Endometrial microvascular endothelial cells (primary cell): ENCODE measurements around the gene GGCX. TPM values are rescaled to one million over a fixed set of nuclear protein-coding genes. Genes with fewer than 3 reads are reported as not detected.

ENCODE experiments used
- in situ Hi-C: cut with HindIII; loops from 2 replicates; pipeline ENCODE4 v1.10.0; 2017; ENCODE audit warnings: low sequenced_read_pairs, low pct_unique_long_range_greater_than_20kb; ENCODE audit errors: inconsistent ontology term
- total RNA-seq: library from RNA; depleted of rRNA; stranded (reverse); fragments of >200 nt; gene quantifications from one replicate; pipeline ENCODE4 v1.2.3, GENCODE V29; 2015; ENCODE audit errors: inconsistent ontology term

The GGCX gene
- total RNA-seq, 1 donor from 2014 or later, result 77.5 TPM

DNA sequence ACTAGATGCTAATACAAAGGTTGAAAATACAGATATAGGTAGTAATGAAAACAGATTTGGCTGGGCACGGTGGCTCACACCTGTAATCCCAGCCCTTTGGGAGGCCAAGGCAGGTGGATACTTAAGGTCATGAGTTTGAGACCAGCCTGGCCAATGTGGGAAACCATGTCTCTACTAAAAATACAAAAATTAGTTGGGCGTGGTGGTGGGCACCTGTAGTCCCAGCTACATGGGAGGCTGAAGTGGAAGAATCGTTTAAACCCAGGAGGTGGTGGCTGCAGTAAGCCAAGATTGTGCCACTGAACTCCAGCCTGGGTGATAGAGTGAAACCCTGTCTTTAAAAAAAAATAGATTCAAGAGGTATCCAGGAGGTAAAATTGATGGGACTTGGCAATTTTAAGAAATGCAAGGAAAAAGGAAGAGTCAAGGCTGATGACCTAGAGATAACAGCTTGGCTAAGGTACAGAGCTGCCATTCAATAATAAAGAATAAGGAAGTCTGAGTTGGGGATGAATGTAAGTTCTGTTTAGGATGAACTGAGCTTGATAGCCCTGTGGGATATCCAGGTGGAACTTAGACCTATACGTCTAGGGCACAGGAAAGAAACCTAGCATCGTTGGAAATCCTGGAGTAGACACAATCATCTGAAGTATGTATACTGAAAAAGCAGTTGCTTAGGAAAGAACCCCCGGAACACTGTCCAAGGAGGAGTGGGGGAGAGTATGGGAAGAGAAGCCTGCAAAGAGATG is 13.3 kb downstream of the GGCX start:
- in situ Hi-C loops, result loop anchor here (25.0 kb wide), 1 partner anchor 136 kb away; the partner anchor contains the start of genes CAPG and SH2D6

DNA sequence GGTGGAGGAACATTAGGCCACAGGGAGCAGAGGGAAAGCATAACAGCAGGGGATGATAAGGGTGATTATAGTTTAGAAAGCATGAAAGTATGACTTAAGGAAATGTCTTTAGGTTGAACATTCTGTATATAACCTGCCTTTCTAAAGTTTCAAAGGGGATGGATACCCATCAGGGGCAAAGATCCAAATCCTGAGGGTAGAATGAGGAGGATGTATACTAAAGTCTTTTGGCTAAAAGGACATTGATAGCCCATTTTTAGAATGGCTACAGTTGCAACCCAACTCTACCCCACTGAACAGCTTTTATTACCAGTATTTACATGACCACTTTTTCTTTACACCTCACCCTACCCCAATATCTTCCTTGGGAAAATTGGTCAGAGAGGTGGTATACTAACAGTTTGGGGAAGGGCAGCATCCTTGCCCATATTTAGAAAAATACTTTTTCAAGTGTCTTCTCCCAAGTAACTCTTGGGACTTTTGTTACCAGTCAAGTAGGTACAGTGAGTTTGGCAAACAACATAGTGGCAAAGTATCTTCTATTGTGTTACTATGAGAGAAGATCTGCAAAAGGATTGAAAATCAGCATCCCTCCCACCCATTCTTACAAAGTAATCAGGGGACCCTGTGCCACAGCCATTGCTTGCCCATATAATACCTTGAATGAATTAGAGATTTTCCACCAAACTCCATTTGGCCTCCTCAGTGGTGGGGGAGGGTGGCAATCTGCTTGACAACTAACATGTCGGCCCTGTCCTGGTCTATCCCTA is 14.0 kb downstream of the GGCX start:
- in situ Hi-C loops, result loop anchor here (25.0 kb wide), 1 partner anchor 135 kb away; the partner anchor contains the start of genes CAPG and SH2D6

DNA sequence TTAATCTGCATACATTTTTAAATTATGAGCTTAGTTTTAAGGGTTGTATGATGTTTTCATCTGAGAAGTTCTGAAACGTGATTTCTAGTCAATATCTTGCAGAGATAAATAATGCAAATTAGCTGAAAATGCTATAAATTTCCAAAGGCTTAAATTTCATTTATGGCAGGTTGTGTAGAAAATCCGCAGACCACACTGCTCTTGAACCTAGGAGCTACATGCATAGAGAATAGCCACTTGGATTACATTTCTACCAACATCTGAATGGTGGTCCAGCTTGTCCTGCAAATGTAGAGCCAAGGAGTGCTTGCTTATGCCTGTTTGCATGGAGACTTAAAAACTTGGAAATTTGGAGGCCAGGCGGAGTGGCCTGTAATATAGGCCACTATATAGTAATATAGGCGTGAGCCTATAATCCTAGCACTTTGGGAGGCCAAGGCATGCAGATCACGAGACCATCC is 15.5 kb downstream of the GGCX start:
- in situ Hi-C loops, result loop anchor here (25.0 kb wide), 1 partner anchor 134 kb away; the partner anchor contains the start of genes CAPG and SH2D6

DNA sequence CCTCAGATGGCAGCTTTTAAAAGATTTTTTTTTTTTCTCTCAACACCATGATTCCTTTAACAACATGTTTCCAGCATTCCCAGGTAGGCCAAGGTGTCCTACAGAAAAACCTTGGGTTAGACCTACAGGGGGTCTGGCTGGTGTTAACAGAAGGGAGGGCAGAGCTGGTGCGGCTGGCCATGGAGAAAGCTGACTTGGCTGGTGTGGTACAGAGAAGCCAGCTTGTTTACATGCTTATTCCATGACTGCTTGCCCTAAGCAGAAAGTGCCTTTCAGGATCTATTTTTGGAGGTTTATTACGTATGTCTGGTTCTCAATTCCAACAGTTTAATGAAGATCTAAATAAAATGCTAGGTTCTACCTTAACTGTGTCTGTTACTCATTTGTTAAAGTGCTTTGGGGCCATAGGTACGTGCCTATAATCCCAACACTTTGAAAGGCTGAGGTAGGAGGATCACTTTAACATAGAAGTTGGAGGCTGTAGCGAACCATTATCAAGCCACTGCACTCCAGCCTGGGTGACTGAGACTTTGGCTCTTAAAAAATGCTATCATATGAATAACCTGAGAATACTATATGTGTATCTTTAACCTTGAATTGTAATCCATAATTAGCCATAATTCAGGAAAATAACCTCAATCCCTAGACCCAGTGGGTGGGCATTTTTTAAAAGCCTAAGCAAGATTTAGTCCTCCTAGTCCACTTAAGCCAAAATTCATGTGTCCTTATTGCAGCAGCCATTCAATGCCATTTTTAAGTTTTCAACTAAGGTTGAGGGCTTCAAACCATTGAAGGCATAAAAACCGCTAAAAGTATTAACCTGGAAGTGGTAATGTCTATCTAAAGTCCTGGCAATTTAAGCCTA is 16.1 kb downstream of the GGCX start:
- in situ Hi-C loops, result loop anchor here (25.0 kb wide), 1 partner anchor 133 kb away; the partner anchor contains the start of genes CAPG and SH2D6

DNA sequence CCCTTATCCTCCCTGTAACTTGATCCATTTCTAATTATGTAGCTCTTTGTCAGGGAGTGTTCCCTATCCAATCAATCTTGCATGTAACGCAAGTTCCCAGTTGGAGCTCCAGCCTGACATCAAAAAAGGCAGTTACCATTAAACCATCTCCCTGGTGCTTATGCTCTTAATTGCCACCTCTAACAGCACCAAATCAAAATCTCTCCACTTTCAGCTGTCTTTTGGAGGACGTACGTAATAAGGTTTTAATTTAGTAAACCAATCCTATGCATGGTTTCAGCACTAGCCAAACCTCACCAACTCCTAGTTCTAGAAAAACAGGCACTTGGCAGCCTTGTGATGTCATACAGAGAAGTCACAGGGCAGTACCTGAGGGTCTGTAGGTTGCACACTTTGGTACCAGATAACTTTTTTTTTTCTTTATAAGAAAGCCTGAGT is 17.0 kb downstream of the GGCX start:
- in situ Hi-C loops, result loop anchor here (25.0 kb wide), 1 partner anchor 132 kb away; the partner anchor contains the start of genes CAPG and SH2D6

DNA sequence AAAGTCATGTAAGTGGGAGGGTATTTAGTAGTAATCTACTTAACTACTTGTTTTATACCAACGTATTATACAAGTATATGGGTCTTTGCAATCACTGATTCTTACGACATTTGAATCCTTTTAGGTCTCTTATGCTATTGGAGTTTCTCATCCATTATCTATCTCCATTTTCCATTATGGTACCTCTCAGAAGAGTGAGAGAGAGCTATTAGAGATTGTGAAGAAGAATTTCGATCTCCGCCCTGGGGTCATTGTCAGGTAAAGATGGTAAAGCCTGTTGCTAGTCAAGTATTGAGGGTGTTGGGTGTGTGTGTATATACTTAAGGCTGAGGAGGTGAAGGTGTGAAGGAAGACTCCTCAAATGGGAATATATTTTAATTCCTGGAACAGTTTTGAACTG is 18.5 kb downstream of the GGCX start:
- in situ Hi-C loops, result loop anchor here (25.0 kb wide), 1 partner anchor 130 kb away; the partner anchor contains the start of genes CAPG and SH2D6

DNA sequence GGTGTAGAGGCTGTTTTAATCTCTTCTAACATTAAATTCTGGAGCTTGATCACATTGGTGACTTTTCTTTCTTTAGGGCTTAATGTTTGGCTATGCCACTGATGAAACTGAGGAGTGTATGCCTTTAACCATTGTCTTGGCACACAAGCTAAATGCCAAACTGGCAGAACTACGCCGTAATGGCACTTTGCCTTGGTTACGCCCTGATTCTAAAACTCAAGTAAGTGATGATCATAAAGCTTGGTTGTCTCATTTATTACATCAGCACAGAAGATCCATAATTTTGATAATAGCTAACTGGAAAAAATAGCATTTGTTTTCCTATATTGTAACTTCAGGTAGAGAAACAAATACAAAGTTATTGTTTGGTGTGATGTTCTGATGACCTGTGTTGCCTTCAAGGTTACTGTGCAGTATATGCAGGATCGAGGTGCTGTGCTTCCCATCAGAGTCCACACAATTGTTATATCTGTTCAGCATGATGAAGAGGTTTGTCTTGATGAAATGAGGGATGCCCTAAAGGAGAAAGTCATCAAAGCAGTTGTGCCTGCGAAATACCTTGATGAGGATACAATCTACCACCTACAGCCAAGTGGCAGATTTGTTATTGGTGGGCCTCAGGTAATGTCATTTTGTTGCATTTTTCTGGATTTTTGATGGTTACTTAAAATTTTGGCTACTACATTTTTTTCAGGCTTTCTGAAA is 19.4 kb downstream of the GGCX start:
- in situ Hi-C loops, result loop anchor here (25.0 kb wide), 1 partner anchor 130 kb away; the partner anchor contains the start of genes CAPG and SH2D6

DNA sequence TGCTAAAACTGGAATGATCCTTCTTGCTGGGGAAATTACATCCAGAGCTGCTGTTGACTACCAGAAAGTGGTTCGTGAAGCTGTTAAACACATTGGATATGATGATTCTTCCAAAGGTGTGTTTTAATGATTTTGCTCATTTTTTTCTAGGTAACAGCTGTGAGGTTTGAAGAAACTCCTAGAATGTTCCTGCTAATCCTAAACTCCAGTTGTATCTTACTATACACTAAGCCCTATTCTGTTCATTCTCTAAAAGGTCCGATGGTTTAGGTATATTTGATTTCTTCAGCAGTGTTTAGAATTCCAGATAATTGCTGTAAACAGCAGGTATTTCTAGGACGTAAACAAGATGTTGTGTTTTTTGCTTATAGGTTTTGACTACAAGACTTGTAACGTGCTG is 20.0 kb downstream of the GGCX start:
- in situ Hi-C loops, result loop anchor here (25.0 kb wide), 1 partner anchor 129 kb away; the partner anchor contains the start of genes CAPG and SH2D6

DNA sequence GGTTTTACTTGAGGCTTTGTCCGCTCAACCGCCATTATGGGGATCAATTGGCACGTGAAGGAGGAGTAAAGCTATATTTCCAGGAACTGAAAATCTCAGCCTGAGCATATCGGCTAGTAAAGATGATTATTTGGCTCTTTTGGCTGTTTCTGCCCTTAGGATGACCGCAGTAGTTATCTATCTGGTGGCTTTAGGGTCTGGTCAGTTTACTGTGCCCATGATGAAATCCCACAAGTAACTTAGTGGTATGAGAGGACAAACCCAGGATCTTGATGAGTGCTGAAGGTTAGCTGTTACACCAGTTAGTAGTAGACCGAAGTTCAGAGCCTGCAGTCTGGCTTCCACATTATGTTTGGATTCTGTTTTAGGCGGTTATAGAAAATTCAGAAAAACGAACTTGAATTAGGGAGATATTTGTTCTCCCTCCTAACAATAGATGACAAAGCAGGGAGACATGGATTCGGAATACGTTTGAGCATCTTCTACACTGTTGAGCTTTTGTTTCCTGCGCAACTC is 21.1 kb downstream of the GGCX start:
- in situ Hi-C loops, result loop anchor here (25.0 kb wide), 1 partner anchor 128 kb away; the partner anchor contains the start of genes CAPG and SH2D6

DNA sequence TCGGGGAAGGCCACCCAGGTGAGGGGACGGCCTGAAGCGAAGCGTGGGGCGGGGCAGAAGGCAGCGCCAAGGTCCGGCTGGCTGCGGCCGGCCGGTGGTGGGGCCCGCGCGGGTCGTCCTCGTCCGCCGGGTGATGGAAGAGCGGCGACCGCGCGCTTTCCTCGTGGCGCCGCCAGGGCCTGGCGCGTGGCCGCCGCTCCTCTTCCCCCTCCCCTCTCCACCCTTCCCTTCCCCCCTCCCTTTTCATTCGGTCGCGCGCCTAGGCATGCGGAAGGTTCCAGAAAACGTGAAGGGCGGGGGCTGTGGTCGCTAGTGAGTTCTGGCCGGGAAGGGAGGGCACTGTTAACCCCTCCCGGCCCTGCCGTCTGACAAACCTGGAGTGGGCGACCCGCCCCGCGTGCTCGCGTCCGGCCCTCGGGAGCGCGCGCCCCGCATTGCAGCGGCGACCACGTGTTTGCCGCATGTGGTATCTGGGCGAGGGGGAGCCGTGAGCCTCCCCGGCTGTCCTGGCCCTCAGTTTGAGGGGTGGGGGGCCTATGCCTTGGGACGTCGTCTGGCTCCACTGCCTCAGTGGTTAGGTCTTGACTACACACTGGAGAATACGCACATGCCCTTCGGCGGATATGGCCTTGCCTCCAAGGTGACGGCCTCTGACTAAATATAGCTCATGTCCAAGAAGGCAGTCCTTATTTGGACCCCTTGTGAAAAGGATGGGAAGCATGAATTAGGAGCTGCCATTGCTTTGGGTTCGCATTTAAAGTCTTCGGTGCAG is 21.7 kb downstream of the GGCX start:
- in situ Hi-C loops, result loop anchor here (25.0 kb wide), 1 partner anchor 127 kb away; the partner anchor contains the start of genes CAPG and SH2D6

DNA sequence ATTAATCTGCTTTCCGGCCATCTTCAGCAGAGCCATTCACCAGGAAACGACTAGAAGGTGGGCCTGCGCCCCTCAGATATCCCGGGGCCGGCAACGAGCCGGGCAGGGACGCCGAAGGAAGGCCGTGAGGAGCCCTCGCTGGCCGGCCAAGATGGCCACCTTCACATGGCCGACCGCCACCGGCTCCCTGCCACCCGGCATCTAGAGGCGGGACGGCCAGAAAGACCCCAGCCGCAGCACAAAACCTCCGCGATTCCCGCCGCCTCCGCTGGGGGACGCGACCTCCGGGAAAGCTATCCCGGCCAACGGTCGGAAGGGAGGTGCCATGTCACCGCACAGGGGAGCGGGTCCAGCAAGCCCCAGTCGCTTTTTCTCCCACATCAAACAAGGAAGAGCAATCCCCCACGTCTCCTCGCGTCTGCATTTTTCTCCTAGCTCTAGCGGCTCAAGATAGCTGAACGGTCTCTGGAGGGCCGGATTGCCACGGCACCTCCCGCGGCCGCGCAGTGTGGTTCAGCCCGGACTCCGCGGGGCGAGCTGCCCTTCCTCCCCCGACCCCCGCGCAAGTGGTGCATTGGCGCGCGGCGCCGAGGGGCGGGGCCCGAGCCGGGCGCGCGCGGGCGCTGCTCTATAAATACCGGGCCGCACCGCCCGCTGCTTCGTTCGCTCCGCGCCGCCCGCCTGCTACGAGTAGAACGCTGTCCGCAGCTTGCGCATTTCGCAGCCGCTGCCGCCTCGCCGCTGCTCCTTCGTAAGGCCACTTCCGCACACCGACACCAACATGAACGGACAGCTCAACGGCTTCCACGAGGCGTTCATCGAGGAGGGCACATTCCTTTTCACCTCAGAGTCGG is 22.6 kb downstream of the GGCX start, which contains the start of gene MAT2A:
Gene MAT2A (plus strand): TSS at position 662 of the 854 bp plus-strand sequence. CDS start 120 bp downstream, at position 782.
- in situ Hi-C loops, result loop anchor here (25.0 kb wide), 1 partner anchor 126 kb away; the partner anchor contains the start of genes CAPG and SH2D6

DNA sequence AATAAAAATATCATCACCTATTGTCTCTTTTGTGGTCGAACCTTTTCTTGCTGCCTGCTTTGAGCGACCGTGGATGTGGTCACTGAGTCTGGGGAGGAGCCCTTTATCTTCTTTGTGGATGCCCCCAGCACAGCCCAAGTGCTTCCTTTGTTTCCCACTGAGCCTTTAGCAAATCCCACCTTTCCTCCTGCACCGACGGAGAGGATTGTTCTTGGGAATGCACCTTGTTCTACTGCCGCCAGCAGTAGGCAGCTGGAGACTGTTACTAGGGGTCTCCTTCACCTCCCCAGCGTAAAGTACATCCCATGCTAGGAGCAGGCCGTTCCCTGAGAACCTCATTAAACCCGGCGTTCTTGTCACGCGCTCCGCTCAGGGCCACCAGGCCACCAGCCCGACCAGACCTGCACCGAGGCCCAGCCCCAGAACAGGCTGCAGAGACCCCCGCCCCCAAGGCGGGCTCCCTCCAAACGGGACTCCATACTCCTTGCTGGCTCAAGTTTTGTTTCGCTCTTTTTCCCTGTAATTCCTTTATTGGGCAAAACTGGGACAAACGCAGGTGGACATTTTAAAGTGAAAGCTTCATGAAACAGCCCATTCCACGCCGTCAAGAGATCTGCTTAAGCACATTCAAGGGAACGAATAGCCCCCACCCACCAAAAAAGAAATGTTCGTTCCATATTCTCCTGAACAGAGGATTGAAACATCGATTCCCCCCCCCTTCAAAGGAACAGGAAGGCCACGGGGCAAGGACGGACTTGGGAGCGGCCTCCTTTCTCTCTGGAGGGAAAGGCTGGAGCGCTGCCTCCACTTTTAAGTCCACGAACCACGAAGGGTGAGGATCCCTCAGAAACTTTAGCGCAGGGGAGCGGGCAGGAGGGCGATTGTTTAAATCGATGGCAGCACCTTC is 23.4 kb downstream of the GGCX start:
- in situ Hi-C loops, result loop anchor here (25.0 kb wide), 1 partner anchor 126 kb away; the partner anchor contains the start of genes CAPG and SH2D6

DNA sequence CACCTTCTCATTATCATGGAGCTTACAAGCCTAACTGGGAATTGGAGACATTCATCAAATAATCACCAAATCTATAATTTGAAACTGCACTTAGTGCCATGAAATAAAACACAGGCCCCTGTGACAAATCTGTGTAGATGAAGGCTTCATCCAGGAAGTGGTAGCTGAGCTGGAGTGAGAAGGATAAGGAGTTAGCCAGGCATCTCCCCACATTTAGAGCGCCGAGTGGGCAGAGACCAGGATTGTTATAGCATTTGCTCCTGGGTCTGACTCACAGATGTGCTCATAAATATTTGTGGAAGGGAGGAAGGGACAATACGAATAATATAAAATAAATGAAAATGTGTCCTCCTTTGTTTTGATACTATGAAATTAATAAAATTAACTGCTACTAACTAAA is 24.8 kb downstream of the GGCX start:
- in situ Hi-C loops, result loop anchor here (25.0 kb wide), 1 partner anchor 124 kb away; the partner anchor contains the start of genes CAPG and SH2D6

DNA sequence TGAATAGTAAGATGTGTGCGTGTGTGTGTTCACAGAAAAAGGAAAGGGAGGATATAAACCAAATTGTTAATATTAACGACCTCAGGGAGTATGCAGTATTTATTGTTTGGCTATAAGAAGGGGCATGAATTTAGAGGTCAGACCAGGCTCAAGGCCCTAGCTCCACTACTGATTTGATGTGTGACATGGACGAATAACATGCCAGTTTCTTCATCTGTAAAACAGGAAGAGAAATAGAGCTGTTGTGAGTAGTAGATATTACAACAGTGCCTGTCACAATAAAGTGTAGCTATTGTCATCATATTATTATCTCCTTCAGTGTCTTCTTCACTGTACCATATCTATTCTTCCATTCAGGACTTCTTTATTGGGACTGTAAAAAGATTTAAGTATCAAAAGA is 26.4 kb downstream of the GGCX start:
- in situ Hi-C loops, result loop anchor here (25.0 kb wide), 1 partner anchor 123 kb away; the partner anchor contains the start of genes CAPG and SH2D6
